HL-60/S4 treated with phorbol 12-myristate 13-acetate at 8.2 ng/mL for 4 days and 3 days (cell line): ENCODE data around the gene FKBP1A.

Source experiments
- in situ Hi-C: fragments of 300-500 bp; cut with MboI; formaldehyde crosslinking; loops from 2 replicates; pipeline ENCODE4 v1.15.0; 2022; ENCODE audit warnings: low sequenced_read_pairs

Gene FKBP1A

DNA sequence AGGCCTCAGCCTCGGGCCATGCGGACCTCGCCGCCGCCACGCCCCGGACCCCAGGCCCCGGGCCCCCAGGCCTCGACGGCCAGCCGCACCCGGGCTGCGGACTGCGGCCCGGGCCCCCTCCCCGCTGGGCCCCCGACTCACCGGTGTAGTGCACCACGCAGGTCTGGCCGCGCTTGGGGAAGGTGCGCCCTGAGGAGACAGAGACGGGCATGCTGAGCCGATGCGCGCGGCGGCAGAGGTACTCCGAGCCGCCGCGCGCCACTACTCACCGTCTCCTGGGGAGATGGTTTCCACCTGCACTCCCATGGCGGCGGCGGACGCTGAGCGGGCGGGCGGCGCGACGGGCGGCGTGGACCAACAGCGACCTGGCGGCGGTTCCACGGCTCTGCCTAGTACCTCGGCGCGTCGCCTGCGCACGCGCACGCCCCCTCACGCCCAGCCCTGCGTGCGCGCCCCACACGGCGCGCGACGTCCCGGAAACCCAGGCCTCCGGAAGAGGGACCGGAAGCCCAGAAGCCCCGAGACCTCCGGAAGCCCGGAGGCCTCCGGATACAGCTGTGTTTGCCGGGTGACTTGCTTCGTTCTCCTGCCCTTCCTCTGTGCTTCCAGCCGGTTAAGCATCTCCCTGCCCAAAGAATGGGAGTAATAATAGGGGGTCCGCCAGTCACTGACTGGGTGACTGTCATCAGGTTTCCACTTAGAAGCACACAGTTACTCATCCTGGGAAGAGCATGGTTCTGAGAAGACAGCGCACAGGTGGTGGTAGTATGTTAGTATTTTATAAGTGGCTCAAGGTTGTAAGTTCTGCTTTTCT, at the start of gene FKBP1A:
FKBP1A (minus strand) TSS at position 362 of the 814 bp plus-strand sequence; CDS start at position 306, 56 bp downstream.
- in situ Hi-C loops: no loop called here

DNA sequence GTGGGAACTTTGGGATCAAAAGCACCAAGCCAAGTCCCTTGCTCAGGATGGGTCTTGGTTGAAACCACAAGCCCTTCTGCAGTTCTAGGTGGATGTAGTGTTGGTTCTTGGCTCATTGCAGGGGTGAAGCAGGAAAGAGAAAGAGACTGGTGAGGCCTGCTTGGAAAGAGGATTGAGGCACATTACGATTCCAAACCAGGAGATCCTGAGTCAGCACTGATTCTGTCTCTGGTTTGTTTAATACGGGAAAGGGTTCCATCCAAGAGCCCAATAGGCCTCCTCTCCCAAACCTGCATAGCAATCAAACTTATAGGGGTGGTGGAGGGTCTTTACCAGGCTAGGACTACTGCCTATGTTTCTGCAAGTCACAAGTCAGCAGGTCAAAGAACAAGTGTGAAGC, 49.5 kb upstream of the FKBP1A start:
- in situ Hi-C loops: no loop called here

DNA sequence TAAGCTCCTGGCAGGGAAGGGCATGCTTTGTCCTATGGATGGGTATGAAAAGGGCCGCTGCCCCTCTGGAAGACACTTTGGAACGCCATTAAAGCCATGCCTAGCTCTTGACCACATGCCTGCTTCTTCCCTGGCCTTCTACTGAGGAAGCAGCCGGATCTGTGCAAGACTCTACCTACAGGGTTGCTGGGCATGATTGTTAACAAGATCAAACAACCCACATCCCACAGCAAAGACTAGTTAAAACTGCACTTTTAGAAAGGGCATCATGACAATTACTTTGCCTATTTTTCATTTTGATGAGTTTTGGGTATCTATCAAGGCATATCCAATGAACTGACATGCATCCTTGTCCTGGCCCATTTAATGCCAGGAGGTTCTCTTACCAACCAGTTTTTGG, 48.3 kb upstream of the FKBP1A start:
- in situ Hi-C loops: no loop called here

DNA sequence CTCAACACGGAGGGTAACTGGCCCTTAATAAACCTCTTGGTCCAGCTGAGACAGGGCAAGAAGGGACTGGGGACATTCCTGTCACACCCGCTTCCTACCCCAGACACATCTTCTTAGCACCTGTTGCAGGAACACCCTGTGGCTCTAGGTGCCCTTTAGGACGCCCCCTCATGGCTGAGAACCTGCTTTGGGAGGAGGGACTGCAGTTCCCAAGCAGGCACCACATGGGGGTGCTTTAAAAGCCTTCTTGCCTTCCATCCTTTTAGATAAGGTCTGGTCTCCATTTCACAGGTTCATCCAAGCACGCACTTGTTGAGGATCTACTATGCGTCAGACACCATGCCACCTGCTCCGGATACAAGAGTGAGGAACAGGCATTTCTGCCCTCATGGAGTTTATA, 47.2 kb upstream of the FKBP1A start:
- in situ Hi-C loops: no loop called here

DNA sequence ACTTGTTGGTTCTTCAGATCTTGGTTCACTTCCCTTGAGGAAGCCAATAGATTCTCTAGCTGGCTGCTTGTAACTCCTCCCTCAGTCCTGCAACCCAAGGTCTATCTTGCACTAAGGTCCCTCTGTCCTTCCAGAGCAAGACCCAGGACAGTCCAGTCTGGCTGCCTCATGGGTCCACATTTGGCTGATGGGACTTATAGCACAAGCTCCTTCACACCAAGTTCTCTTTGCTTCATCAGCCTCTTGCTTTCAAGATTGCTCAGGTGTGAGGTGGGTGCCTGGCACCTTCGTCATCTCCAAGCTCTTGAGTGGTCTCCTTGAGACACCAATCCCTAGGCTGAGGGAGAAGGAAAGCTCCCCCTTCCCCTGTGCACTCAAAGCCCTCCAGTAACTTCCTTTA, 45.5 kb upstream of the FKBP1A start:
- in situ Hi-C loops: loop anchor here (10.0 kb wide), 1 partner anchor 124 kb away; no protein-coding TSS in a partner anchor

DNA sequence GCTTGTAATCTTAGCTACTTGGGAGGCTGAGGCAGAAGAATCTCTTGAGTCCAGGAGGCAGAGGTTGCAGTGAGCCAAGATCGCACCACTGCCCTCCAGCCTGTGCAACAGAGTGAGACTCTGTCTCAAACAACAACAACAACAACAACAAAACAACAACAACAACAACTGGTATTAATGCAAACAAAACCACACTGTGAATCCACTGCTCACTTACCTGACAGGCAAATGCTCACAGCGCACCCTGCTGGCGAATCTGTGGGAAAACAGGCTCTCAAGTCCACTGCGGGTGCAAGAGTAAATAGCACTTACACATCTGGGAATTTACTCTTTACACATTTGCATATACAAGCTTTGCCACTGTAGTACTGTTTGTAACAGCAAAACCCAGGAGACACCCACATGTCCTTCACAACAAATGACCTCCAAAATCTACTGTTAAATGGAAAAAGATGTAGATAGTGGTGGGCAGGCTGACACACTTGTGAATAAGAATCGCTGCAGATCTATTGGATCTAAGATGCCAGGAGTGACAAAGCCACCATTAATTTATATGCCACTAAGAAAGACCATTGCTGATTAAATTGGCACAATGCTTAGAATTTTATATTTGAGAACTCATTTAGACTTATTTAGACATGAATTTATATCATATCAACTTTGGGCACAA, 44.5 kb upstream of the FKBP1A start:
- in situ Hi-C loops: loop anchor here (10.0 kb wide), 1 partner anchor 123 kb away; no protein-coding TSS in a partner anchor

DNA sequence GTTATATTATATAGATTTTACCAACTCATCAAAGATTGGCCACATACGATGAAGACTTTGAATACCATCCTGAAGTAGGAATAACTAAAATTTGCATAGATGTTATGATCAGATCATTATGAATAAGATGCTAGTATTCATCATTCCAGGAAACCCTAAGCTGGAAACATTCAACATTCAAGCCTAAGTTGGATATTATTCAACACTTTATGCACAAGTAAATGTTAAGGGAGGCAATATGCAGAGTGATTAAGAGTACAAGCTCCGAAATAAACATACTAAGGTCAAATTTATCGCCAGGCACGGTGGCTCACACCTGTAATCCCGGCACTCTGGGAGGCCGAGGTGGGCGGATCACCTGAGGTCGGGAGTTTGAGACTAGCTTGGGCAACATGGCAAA, 43.4 kb upstream of the FKBP1A start:
- in situ Hi-C loops: loop anchor here (10.0 kb wide), 1 partner anchor 121 kb away; no protein-coding TSS in a partner anchor

DNA sequence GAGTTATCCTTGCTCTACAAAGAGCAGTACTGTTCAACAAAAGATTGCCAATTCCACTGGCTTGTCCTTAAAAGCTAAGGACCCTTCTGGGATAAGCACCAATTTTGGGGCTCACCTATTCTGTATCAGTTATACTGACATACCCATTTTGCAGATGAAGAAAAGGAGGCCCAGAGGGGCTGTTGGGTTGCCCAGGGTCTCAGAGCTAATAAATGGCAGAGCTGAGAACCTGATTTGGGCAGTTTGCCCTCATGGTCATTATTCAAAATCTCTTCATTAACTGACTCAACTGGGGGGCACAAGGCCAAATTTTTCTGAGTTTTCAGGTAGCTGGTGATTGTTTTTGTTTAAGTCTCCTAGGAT, 42.5 kb upstream of the FKBP1A start:
- in situ Hi-C loops: loop anchor here (10.0 kb wide), 1 partner anchor 121 kb away; no protein-coding TSS in a partner anchor

DNA sequence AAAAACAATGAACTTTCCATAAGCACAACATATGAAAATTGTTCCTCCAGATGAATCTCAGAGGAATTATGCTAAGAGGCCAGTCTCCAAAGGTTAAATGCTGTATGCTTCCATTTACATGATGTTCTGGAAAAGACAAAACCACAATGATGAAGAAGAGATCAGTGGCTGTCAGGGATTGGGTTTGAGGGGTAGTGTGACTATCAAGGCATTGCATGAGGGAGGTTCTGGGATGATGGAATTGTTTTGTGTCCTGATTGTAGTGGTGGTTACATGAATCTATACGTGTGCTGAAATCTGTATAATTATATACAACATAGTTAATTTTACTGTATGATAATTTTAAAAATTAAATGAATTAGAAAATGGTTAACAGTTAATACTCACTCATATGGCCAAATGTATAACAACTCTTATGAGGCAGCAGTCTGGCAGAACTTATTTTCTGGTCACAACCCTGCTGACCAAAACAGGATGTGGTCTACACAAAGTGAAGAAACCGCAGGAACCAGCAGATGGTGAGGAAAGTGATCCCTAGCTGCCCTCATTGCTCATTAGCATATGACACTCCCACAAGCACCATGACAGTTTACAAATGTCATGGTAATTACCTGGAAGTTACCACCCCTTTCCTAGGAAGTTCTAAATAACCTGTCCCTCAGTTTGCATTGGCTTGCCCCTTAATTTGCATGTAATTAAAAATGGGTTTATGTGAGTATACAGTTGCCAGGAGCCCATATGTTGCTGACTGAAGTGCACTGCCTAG, 41.9 kb upstream of the FKBP1A start:
- in situ Hi-C loops: loop anchor here (10.0 kb wide), 1 partner anchor 120 kb away; no protein-coding TSS in a partner anchor

DNA sequence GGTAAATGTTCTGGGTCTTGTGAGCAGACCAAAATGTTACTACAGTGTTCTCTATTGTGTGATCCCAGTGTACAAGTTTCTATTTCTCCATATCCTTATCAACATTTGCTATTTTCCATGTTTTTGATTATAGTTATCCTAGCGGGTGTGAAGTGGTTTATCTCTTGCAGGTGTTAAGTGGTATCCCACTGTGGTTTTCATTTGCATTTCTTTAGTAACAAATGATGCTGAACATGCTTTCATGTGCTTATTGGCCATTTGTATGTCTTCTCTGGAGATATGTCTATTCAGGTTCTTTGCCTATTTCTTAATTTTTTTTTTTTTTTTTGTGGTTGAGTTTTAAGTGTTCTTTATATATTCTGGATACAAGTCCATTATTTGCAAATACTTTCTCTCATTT, 38.3 kb upstream of the FKBP1A start:
- in situ Hi-C loops: loop anchor here (10.0 kb wide), 1 partner anchor 116 kb away; no protein-coding TSS in a partner anchor

DNA sequence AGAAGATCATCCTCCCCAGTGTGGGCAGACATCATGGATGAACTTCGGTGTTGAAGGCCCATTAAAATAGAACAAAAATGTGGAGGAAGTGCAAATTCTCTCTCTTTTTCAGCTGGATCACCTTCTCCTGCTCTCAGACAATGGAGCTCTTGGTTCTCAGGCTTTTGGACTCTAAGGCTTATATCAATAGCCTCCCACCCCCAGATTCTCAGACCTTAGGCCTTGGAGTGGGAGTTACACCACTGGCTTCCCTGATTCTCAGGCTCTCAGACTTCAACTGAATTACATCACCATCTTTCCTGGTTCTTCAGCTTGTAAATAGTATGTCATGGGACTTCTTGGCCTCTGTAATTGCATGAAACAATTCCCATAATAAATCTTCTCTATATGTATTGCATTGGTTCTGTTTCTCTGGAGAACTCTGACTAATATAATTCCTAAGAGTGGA, 37.2 kb upstream of the FKBP1A start:
- in situ Hi-C loops: loop anchor here (10.0 kb wide), 1 partner anchor 115 kb away; no protein-coding TSS in a partner anchor

DNA sequence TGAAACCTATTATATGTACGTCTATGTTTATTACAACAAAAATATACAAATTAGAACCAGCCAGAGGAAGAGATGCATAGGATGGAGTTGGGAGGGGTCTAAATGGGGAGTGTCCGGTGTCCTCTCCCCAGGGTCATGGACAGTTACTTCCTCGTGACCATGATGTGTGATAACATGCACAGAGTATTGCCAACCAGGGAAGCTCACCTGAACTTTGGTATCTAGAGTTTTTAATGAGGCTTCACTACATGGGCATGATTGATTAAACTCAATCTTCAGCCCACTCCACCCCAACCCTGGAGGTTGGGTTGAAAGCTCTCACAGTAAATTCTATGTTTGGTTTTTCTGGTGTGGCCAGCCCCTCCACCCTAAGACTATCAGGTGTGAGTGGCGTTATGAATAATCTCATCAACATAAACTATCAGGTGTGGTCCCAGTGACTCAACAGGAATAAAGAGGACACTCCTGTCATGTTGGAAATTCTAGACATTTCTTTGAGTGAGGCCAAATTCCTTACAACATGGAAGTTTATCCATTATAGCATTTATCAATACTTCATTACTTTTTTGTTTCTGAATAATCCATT, 36.4 kb upstream of the FKBP1A start:
- in situ Hi-C loops: no loop called here

DNA sequence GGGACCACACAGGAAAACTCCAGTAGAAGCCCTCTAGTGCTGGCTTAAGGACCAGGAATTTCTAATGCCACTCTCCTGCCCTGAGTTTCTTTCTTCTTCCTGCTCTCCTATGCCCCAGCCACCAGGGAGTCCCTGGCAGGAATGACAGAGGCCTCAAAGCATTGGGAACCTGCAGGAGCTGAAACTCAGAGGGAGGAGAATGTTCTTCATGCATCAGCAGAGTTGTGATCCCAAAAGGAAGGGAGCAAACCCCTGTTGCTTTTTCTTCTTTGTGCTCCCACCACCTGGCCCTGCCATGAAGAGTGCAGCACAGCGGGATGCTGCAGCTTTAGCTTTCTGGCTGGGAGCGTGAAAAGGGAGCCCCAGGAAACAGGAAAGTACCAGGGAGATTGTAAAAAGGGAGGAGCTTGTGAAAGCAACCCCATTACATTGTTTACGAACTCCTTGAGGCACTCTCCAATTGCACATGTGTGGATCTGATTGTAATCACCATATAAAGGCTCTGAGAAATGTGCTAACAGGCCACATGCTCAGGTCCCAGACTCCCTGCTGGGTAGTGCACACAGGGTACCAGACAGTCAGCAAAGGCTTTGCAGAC, 34.7 kb upstream of the FKBP1A start:
- in situ Hi-C loops: no loop called here

DNA sequence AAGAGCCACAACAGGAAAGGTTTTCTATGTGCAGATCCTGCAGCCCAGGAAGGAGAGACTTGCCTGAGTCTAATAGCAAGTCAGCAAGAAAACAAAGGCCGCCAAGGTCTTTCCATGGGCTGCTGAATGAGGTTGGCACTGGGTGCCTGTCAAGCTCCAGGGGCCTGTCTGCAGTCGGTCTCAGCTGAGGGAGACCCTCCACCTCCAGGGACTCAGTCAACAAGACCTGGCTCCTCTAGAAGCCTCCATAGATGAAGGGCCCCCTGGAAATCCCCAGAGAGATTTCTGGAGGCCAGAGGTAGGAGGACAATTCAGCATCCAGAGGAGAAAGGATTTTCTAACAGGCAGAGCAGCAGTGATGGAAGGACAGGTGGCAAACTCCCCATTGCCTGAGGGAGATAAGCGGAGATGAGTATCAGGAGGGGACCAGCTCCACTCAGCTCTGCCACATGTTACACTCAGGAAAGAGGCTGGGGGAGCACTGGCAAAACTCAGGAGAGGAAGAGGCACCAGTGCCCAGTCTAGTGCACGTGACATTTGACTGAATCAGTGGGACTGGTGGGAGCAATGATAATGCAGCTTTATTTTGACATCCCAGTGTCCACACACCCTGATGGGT, 33.5 kb upstream of the FKBP1A start:
- in situ Hi-C loops: no loop called here

DNA sequence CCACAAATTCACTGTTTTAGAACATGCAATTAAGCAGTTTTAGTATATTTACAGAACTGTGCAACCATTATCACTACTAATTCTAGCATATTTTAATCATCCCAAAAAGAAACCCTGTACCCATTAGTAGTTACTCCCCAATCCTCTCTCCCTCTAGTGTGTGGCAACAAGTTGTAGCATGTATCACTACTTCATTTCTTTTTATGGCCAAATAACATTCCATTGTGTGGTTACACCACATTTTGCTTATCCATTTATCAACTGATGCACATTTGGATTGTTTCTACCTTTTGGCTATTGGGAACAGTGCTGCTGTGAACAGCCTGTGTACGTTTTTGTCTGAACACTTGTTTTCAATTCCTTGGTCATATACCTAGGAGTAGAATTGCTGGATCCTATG, 31.5 kb upstream of the FKBP1A start:
- in situ Hi-C loops: no loop called here

DNA sequence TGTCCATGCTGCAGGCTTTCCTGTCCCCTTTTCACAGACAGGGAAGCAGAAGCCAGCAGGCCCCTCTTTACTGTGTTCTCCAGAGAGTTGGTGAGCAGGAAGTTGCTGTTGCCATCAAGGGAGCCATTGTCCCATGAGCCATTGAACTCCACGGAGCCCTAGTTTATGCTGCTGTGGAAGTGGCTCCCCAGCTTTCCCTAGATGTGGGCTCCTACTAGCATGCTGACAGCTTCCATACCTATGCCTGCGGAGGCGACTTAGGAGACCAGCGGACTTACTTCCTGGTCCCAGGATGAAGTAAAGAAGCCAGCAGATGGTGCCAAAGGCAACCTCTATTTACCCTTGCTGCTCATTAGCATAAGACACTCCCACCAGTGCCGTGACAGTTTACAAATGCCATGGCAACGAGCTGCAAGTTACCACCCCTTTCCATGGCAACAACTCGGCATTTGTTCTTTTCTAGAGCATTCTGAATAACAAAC, 30.8 kb upstream of the FKBP1A start:
- in situ Hi-C loops: no loop called here

DNA sequence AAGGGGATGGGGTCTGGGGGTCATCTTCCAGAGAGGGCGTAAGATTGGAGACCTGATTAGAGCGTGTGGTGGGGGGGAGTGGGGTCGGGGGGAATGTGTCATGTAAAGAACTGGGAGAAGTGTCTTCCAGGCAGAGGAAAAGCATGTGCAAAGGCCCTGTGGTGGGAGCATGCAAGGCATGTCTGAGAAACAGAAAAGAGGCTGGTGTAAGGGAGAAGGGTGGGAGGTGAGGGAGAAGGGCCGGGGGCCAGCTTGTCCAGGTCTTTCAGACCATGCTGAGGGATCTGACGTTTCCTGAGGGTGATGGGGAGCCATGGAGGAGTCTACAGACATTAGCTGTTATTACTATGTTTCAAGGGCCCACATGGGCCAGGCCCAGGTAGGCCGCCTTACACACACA, 30.4 kb upstream of the FKBP1A start:
- in situ Hi-C loops: no loop called here

DNA sequence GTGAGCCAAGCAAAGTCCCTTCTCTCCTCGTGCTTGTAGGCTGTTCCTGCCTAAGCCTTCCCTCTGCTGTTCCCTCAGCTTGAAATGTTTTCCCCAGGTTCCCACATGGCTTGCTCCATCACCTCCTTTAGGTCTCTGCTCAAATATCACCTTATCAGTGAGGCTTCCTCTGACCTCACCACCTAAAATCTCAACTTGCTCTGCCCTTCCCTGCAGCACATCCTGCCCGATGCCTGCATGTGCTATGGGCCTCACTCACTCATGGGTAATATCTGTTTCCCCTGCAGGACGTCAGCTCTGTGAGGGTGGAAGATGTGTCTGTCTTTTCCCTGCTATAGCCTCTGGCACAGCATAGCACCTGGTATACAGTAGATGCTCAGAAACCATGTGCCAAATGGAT, 29.9 kb upstream of the FKBP1A start:
- in situ Hi-C loops: no loop called here

DNA sequence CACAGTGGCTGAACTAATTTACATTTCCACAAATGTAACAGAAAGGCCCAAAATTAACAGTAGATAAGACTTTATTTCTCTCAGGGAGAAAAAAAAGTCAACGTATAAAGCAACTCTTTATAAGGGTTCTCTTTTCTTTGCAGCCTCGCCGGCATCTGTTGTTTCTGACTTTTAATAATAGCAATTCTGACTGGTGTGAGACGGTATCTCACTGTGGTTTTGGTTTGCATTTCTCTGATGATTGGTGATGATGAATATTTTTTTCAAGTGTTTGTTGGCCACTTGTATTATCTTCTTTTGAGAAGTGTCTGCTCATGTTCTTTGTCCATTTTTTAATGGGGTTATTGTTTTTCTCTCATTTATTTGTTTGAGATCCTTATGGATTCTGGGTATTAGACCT, 27.2 kb upstream of the FKBP1A start:
- in situ Hi-C loops: no loop called here

DNA sequence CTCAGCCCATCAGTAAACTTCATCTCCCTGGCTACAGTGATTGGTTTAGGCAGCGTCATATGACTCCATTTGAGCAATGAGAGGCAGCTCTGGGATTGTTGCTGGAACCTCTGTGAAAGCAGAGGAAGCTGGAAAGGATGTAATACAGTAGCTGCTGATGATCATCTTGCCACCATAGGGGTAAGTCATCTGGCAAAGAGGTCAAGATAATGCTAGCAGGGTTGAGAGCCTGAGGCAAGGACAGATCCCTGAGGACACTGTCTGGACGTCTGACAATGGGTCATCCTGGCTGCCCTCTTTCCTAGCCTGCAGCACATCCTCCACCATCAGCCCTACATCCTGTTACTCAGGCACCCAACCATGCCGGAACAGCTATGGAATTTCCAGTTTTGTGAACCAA, 25.5 kb upstream of the FKBP1A start:
- in situ Hi-C loops: no loop called here
